GM21390 (cell line): ENCODE measurements around the gene SLC25A48.
"Not testable (repeated sequence)": the region's sequence is repeated elsewhere in the genome, so short reads cannot be mapped to it uniquely, and the experiment has no call there.

Experiments used
- ATAC-seq: cut with Tn5 transposase; IDR thresholded peaks from one replicate; pipeline ENCODE4 v1.9.1; 2021; ENCODE audit not compliant: unreplicated experiment

Gene SLC25A48

GRCh38 chr5:135851915-135852845, 17.7 kb downstream of the SLC25A48 start:
- ATAC-seq: no peak

- no peak for ATAC-seq
Measured at GRCh38 chr5:135857630-135858311, 23.3 kb downstream of the SLC25A48 start.

GRCh38 chr5:135859186-135859585, 24.7 kb downstream of the SLC25A48 start:
- not testable (repeated sequence) for ATAC-seq

GRCh38 chr5:135859641-135860040, 25.2 kb downstream of the SLC25A48 start:
- ATAC-seq: no peak

- ATAC-seq: no peak
Measured at GRCh38 chr5:135861641-135862040, 27.2 kb downstream of the SLC25A48 start.

GRCh38 chr5:135862086-135862485, 27.6 kb downstream of the SLC25A48 start:
- no peak for ATAC-seq

GRCh38 chr5:135862744-135863143, 28.3 kb downstream of the SLC25A48 start:
- ATAC-seq: no peak

GRCh38 chr5:135864503-135865435, 30.3 kb downstream of the SLC25A48 start:
- ATAC-seq: no peak

GRCh38 chr5:135866016-135866415, 31.6 kb downstream of the SLC25A48 start:
- ATAC-seq: no peak

GRCh38 chr5:135867599-135867998, 33.1 kb downstream of the SLC25A48 start:
- no peak for ATAC-seq

- ATAC-seq: no peak
Measured at GRCh38 chr5:135868681-135869080, 34.2 kb downstream of the SLC25A48 start.

- no peak for ATAC-seq
Measured at GRCh38 chr5:135869276-135869675, 34.8 kb downstream of the SLC25A48 start.

GRCh38 chr5:135869935-135870334, 35.5 kb downstream of the SLC25A48 start:
- ATAC-seq: no peak

- no peak for ATAC-seq
Measured at GRCh38 chr5:135871268-135871915, 36.9 kb downstream of the SLC25A48 start.

GRCh38 chr5:135873831-135874230, 39.4 kb downstream of the SLC25A48 start:
- ATAC-seq: no peak

- ATAC-seq: no peak
Measured at GRCh38 chr5:135874461-135874860, 40.0 kb downstream of the SLC25A48 start.

- ATAC-seq: no peak
Measured at GRCh38 chr5:135875567-135875966, 41.1 kb downstream of the SLC25A48 start.

- ATAC-seq: no peak
Measured at GRCh38 chr5:135876146-135876545, 41.7 kb downstream of the SLC25A48 start.

- no peak for ATAC-seq
Measured at GRCh38 chr5:135877570-135878155, 43.2 kb downstream of the SLC25A48 start.

GRCh38 chr5:135878156-135878620, 43.7 kb downstream of the SLC25A48 start:
- no peak for ATAC-seq
